Heart left ventricle (tissue), 13 donors: Measurements from ENCODE around the gene CHKA.

Experiments
- CTCF ChIP-seq, 12 donors: fragments of 200-600 bp; sonication (generic) in 4 of 12; IDR thresholded peaks; one replicate each; pipeline versions ENCODE4 v1.5.0 to v1.8.0; 2018 to 2022; ENCODE audit warnings: antibody characterized with exemption in 12 of 12, mild to moderate bottlenecking in 5 of 12
- POLR2A ChIP-seq, 2 donors: fragments of 450-650 bp; IDR thresholded peaks; one replicate each; pipeline ENCODE4 v1.6.1; 2017; ENCODE audit warnings: antibody characterized with exemption in 2 of 2, mild to moderate bottlenecking in 2 of 2, moderate library complexity in 2 of 2
- donor health status: ischemic (EF 13 %, LVEDD 7.1; RV severe dilation, severe dysfunction).
- donor health status: DM: no; HTN: yes; CAD: no.
- donor health status: DM: no; HTN: no; CAD: no.
- donor health status: ischemic (EF 25% LVEDD 6.9; RV normal size, moderate dysfunction).
- donor health status: ischemic (EF 25% LVEDD 5.7; RV mildly dilated, moderate dysfunction).
- donor health status: ischemic (EF 35%, LVEDD 5.7; RV mildly dilated, moderate dysfunction).
- donor health status: nonischemic (EF 11% LVEDD 7.7; RV severe dilation, severe dysfunction).
- donor health status: DM: yes; HTN: yes; CAD: no.
- donor health status: PGD.
- donor health status: ischemic (EF 29% LVEDD 5.4; RV normal size, mild dysfunction).
- donor health status: nonischemic (EF 23%, LVEDD 6.1; RV moderate dilation, normal function).

DNA sequence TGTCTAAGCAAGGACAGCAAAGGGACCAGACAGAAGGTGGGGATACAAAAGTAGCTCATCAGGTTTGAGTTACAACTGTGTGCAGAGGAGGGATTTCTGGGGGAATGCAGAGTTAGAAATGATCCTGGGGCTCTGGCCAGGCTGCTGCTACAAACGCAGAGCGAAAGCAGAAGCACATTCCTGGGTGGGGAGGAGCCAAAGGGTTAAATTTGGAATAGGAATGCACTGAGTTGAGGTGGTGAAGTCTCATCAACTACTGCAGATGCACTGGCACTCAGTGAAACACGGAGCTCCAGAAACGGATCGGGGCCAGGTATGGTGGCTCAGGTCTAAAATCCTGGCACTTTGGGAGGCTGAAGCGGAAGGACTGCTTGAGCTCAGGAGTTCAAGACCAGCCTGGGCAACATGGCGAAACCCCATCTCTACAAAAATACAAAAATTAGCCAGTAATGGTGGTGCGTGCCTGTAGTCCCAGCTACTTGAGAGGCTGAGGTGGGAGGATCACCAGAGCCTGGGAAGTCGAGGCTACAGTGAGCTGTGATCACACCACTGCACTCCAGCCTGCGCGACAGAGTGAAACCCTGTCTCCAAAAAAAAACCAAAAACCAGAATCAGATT, 3.2 kb downstream of the CHKA start:
- TF ChIP-seq POLR2A (IDR thresholded peaks at IDR 0.05) (no peak), CTCF (IDR thresholded peaks at IDR 0.05) (no peak)
